Skeletal muscle tissue (tissue), 4 donors: ENCODE measurements around the gene CDKN1B. TPM values are rescaled to one million over a fixed set of nuclear protein-coding genes. Genes with fewer than 3 reads are reported as not detected.

Source experiments
- H3K27ac ChIP-seq: one replicate; pipeline ENCODE4 v1.7.0; 2013; ENCODE audit warnings: mild to moderate bottlenecking, low read depth, low read length, inconsistent platforms
- H3K27me3 ChIP-seq, 3 donors: one replicate each; pipeline ENCODE4 v1.7.0; 2013; ENCODE audit warnings: low read length in 3 of 3; ENCODE audit not compliant: control insufficient read depth in 3 of 3, insufficient read depth in 3 of 3
- H3K36me3 ChIP-seq, 3 donors: one replicate each; pipeline ENCODE4 v1.7.0; 2013; ENCODE audit warnings: low read length in 3 of 3; ENCODE audit not compliant: control insufficient read depth in 3 of 3, insufficient read depth in 3 of 3
- H3K4me1 ChIP-seq, 3 donors: one replicate each; pipeline ENCODE4 v1.7.0; 2013; ENCODE audit warnings: low read length in 3 of 3, mild to moderate bottlenecking in 3 of 3; ENCODE audit not compliant: control insufficient read depth in 3 of 3, insufficient read depth in 3 of 3
- H3K4me3 ChIP-seq, 3 donors: one replicate each; pipeline ENCODE4 v1.7.0; 2013; ENCODE audit warnings: low read length in 3 of 3
- H3K9ac ChIP-seq, 3 donors: one replicate each; pipeline ENCODE4 v1.7.0; 2013; ENCODE audit warnings: low read length in 3 of 3, mild to moderate bottlenecking in 3 of 3, moderate library complexity in 2 of 3, low read depth in 1 of 3
- H3K9me3 ChIP-seq, 3 donors: one replicate each; pipeline ENCODE4 v1.7.0; 2013; ENCODE audit warnings: low read length in 3 of 3; ENCODE audit not compliant: control insufficient read depth in 3 of 3
- total RNA-seq: library from RNA; depleted of rRNA; stranded (reverse); fragments of >200 nt; gene quantifications from one replicate; pipeline ENCODE4 v1.2.3, GENCODE V29; 2014
- donor health status: Osteomylitis.

Gene CDKN1B
- total RNA-seq, 1 donor from 2014 or later, result 62.1 TPM

GRCh38 chr12:12716151-12716792, 896 bp upstream of the CDKN1B start:
- peaks cover 10 to 12% (median 10%) of the 10 kb centered on the region in 3 donors for H3K36me3 ChIP-seq
- H3K27me3 ChIP-seq, result no peaks in the 10 kb centered on the region
- peak overlapping the region; percentile 92 to 98 (median 93) for H3K4me3 ChIP-seq
- peak overlapping the region; percentile 82 to 99 (median 95) for H3K9ac ChIP-seq
- H3K9me3 ChIP-seq, result no peaks in the 10 kb centered on the region
- H3K4me1 ChIP-seq, result peaks cover 29 to 49% (median 34%) of the 10 kb centered on the region in 3 donors
- peak overlapping the region; percentile 98 for H3K27ac ChIP-seq

DNA sequence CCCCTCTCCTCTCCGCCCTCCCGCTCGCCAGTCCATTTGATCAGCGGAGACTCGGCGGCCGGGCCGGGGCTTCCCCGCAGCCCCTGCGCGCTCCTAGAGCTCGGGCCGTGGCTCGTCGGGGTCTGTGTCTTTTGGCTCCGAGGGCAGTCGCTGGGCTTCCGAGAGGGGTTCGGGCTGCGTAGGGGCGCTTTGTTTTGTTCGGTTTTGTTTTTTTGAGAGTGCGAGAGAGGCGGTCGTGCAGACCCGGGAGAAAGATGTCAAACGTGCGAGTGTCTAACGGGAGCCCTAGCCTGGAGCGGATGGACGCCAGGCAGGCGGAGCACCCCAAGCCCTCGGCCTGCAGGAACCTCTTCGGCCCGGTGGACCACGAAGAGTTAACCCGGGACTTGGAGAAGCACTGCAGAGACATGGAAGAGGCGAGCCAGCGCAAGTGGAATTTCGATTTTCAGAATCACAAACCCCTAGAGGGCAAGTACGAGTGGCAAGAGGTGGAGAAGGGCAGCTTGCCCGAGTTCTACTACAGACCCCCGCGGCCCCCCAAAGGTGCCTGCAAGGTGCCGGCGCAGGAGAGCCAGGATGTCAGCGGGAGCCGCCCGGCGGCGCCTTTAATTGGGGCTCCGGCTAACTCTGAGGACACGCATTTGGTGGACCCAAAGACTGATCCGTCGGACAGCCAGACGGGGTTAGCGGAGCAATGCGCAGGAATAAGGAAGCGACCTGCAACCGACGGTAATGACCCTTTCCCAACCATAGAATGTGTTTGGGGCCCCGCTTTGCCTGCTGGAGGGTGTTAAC, 615 bp downstream of the CDKN1B start:
- Histone ChIP-seq H3K4me1 (peaks cover 32 to 57% (median 44%) of the 10 kb centered on the region in 3 donors), H3K36me3 (peaks cover 10 to 12% (median 10%) of the 10 kb centered on the region in 3 donors), H3K9me3 (no peaks in the 10 kb centered on the region), H3K27me3 (no peaks in the 10 kb centered on the region), H3K27ac (peak overlapping the region; percentile 98), H3K4me3 (peak overlapping the region; percentile 92 to 98 (median 93)), H3K9ac (peak overlapping the region; percentile 95 to 99 (median 97))

- H3K27ac ChIP-seq, result peak overlapping the region; percentile 98
- H3K27me3 ChIP-seq, result no peaks in the 10 kb centered on the region
- peaks cover 10 to 12% (median 10%) of the 10 kb centered on the region in 3 donors for H3K36me3 ChIP-seq
- H3K4me1 ChIP-seq, result peaks cover 35 to 55% (median 47%) of the 10 kb centered on the region in 3 donors
- peak overlapping the region; percentile 95 to 99 (median 97) for H3K9ac ChIP-seq
- peak overlapping the region; percentile 92 to 98 (median 93) for H3K4me3 ChIP-seq
- H3K9me3 ChIP-seq, result no peaks in the 10 kb centered on the region
Observed at GRCh38 chr12:12718381-12718759, 1.2 kb downstream of the CDKN1B start.

DNA sequence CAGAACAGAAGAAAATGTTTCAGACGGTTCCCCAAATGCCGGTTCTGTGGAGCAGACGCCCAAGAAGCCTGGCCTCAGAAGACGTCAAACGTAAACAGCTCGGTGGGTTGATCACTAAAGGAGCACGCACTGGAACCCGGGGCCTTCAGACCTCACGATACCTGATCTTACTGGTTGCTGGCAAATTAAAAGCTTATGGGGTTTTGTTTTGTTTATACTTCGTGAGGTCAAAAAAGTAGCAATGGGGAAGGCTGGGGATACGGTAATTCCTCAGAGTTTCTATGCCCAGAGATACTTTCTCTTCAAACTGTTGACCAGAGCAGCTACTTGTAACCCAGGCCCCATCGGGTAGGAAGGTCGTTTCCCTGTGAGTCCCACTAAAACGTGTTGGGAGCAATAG, 1.7 kb downstream of the CDKN1B start:
- H3K27me3 ChIP-seq, result no peaks in the 10 kb centered on the region
- peak overlapping the region; percentile 95 to 99 (median 97) for H3K9ac ChIP-seq
- peak overlapping the region; percentile 92 to 98 (median 93) for H3K4me3 ChIP-seq
- peaks cover 33 to 54% (median 47%) of the 10 kb centered on the region in 3 donors for H3K4me1 ChIP-seq
- H3K36me3 ChIP-seq, result peaks cover 10 to 12% (median 10%) of the 10 kb centered on the region in 3 donors
- H3K9me3 ChIP-seq, result no peaks in the 10 kb centered on the region
- H3K27ac ChIP-seq, result peak overlapping the region; percentile 98

DNA sequence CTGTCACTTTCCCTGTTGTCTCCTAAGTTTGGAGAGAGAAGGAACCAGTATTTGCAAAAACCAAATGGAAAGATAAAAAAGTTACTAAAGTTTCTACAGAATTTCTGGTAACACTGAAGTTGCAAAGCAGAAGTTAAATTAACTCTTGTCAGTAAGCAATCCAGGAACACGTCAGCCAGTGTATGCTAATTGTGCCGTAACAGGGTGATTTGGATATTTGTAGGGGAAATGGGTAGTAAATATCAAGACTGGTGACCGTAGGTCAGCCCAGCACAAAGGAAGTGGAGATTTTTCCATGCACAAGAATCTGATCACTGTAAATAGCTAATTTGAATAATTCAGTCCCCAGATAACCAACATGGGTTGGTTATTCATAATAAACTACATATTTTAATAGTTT, 2.3 kb downstream of the CDKN1B start:
- peaks cover 28 to 51% (median 47%) of the 10 kb centered on the region in 3 donors for H3K4me1 ChIP-seq
- peak overlapping the region; percentile 98 for H3K27ac ChIP-seq
- H3K9me3 ChIP-seq, result no peaks in the 10 kb centered on the region
- H3K27me3 ChIP-seq, result no peaks in the 10 kb centered on the region
- H3K36me3 ChIP-seq, result peaks cover 10 to 12% (median 10%) of the 10 kb centered on the region in 3 donors
- H3K9ac ChIP-seq, result peak overlapping the region; percentile 95 to 99 (median 97)
- H3K4me3 ChIP-seq, result peak overlapping the region; percentile 92 to 98 (median 93)

DNA sequence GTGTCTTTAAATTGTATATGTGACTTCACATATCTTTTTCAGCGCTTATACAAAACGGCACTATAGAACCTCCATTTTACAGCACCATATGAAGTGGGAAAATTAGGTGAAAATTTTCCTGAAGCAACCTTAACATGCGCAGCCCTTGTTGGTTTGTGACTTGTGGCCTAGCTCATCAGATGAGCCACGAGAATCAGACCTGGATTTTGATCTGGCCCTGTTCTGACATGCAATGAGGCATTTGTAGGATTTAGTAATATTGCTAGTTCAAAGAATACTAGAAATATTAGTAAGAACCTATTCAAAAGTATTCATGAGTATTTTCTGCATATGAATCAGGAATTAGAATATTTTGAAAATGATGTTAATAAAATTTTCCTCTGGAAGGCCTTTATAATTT, 2.9 kb downstream of the CDKN1B start:
- Histone ChIP-seq H3K9ac (peak overlapping the region in 2 of 3 donors; percentile 95 to 97), H3K27me3 (no peaks in the 10 kb centered on the region), H3K4me1 (peaks cover 24 to 47% (median 45%) of the 10 kb centered on the region in 3 donors), H3K36me3 (peaks cover 10 to 12% (median 10%) of the 10 kb centered on the region in 3 donors), H3K9me3 (no peaks in the 10 kb centered on the region), H3K4me3 (peak overlapping the region in 2 of 3 donors; percentile 93 to 98), H3K27ac (peak overlapping the region; percentile 98)

DNA sequence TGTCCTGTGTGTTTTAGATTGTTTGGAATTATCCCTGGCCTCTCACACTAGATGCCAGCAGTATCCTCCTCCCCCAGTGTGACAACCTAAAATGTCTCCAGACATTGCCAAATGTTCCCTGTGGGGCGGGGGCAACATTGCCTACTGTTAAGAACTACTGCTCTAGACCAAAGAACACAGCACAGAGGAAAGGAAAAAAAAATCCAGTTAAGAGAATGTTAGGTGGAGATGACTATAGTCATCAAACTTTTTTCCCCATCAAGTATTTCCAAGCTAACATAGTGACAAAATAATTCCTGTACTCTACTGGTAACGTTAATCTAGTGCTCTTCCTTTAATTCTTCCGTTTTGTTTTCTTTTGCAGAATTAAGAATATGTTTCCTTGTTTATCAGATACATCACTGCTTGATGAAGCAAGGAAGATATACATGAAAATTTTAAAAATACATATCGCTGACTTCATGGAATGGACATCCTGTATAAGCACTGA, 3.5 kb downstream of the CDKN1B start:
- no peaks in the 10 kb centered on the region for H3K9me3 ChIP-seq
- peak overlapping the region; percentile 51 for H3K27ac ChIP-seq
- no peaks in the 10 kb centered on the region for H3K27me3 ChIP-seq
- H3K4me3 ChIP-seq, result peak overlapping the region in 2 of 3 donors; percentile 15 to 50
- peaks cover 10 to 12% (median 10%) of the 10 kb centered on the region in 3 donors for H3K36me3 ChIP-seq
- H3K9ac ChIP-seq, result peak overlapping the region in 1 of 3 donors; percentile 47
- H3K4me1 ChIP-seq, result peaks cover 18 to 42% (median 39%) of the 10 kb centered on the region in 3 donors

GRCh38 chr12:12721176-12721751, 4.1 kb downstream of the CDKN1B start:
- Histone ChIP-seq H3K27ac (peak overlapping the region; percentile 51), H3K9me3 (no peaks in the 10 kb centered on the region), H3K36me3 (peaks cover 10 to 12% (median 10%) of the 10 kb centered on the region in 3 donors), H3K9ac (no peak overlapping the region), H3K4me3 (peak overlapping the region in 1 of 3 donors; percentile 50), H3K4me1 (peaks cover 12 to 37% (median 34%) of the 10 kb centered on the region in 3 donors), H3K27me3 (no peaks in the 10 kb centered on the region)

DNA sequence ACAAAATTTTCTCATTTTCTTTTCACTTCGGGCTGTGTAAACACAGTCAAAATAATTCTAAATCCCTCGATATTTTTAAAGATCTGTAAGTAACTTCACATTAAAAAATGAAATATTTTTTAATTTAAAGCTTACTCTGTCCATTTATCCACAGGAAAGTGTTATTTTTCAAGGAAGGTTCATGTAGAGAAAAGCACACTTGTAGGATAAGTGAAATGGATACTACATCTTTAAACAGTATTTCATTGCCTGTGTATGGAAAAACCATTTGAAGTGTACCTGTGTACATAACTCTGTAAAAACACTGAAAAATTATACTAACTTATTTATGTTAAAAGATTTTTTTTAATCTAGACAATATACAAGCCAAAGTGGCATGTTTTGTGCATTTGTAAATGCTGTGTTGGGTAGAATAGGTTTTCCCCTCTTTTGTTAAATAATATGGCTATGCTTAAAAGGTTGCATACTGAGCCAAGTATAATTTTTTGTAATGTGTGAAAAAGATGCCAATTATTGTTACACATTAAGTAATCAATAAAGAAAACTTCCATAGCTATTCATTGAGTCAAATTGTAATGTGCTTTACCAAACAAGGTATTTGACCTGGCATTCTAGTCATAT, 4.8 kb downstream of the CDKN1B start:
- H3K9ac ChIP-seq, result no peak overlapping the region
- H3K27me3 ChIP-seq, result no peaks in the 10 kb centered on the region
- peaks cover 11 to 39% (median 35%) of the 10 kb centered on the region in 3 donors for H3K4me1 ChIP-seq
- H3K36me3 ChIP-seq, result peaks cover 10 to 12% (median 10%) of the 10 kb centered on the region in 3 donors
- peak overlapping the region in 1 of 3 donors; percentile 79 for H3K4me3 ChIP-seq
- peak overlapping the region; percentile 86 for H3K27ac ChIP-seq
- H3K9me3 ChIP-seq, result no peaks in the 10 kb centered on the region
